Left ventricle myocardium inferior (tissue), 1 donor: ENCODE results near the gene ARHGEF2. TPM values are rescaled to one million over a fixed set of nuclear protein-coding genes. Genes with fewer than 3 reads are reported as not detected.

Experiments used
- DNase-seq: peaks from one replicate; pipeline ENCODE4 v3.0.0-alpha.2; 2020
- H3K27ac ChIP-seq: fragments of 200-600 bp; replicated peaks from 2 replicates; pipeline ENCODE4 v1.8.0; 2021
- H3K27me3 ChIP-seq: fragments of 200-600 bp; 2 replicates; pipeline ENCODE4 v1.8.0; 2021; ENCODE audit warnings: low read depth
- H3K36me3 ChIP-seq: fragments of 200-600 bp; 2 replicates; pipeline ENCODE4 v1.8.0; 2021
- H3K4me1 ChIP-seq: fragments of 200-600 bp; 2 replicates; pipeline ENCODE4 v1.8.0; 2021
- H3K4me3 ChIP-seq: fragments of 200-600 bp; 2 replicates; pipeline ENCODE4 v1.8.0; 2021; ENCODE audit warnings: mild to moderate bottlenecking, moderate library complexity
- H3K9me3 ChIP-seq: fragments of 200-600 bp; replicated peaks from 2 replicates; pipeline ENCODE4 v1.8.0; 2021
- intact Hi-C: fragments of 100-400 bp; cut with micrococcal nuclease; formaldehyde crosslinking; loops from one replicate; pipeline ENCODE4 v1.11.0; 2022
- total RNA-seq: library from RNA; stranded (reverse); fragmentation: NEBNext Ultra II Directional; extraction: Animal tissue kit (Norgen Biotek cat#: 25700); gene quantifications from one replicate; pipeline ENCODE4 v1.2.1, GENCODE V29; 2021
- TF ChIP-seq, protein P1 (sequence below): fragments of 200-600 bp; IDR thresholded peaks from 2 replicates; pipeline ENCODE4 v1.8.0; 2021; ENCODE audit warnings: antibody characterized with exemption, mild to moderate bottlenecking, borderline replicate concordance
- donor health status: DM: no; HTN: yes; CAD: no; lungs with severe emphysema.

The ARHGEF2 gene
- total RNA-seq, 1 donor from 2014 or later, result 69.3 TPM

DNA sequence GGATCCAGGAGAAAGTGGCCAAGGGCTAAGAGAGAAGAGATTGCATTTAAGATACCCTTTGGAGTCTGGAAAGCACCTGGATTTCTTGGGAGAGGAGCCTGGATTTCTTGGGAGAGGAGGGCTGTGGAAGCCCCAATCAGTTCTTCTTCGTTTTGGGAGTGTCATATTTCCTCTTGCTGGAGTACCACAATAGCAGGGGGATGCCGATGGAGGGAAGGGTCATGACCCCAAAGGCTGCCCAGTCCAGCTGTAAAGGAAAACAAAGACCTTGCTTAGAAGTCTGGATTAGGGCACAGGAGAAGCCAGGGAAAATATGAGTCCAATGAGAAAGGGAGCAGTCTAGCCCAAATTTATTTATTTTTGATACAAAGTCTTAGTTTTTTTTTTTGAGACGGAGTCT is 31.1 kb upstream of the ARHGEF2 start:
- TF ChIP-seq, protein P1, sequence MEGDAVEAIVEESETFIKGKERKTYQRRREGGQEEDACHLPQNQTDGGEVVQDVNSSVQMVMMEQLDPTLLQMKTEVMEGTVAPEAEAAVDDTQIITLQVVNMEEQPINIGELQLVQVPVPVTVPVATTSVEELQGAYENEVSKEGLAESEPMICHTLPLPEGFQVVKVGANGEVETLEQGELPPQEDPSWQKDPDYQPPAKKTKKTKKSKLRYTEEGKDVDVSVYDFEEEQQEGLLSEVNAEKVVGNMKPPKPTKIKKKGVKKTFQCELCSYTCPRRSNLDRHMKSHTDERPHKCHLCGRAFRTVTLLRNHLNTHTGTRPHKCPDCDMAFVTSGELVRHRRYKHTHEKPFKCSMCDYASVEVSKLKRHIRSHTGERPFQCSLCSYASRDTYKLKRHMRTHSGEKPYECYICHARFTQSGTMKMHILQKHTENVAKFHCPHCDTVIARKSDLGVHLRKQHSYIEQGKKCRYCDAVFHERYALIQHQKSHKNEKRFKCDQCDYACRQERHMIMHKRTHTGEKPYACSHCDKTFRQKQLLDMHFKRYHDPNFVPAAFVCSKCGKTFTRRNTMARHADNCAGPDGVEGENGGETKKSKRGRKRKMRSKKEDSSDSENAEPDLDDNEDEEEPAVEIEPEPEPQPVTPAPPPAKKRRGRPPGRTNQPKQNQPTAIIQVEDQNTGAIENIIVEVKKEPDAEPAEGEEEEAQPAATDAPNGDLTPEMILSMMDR, result no peak
- intact Hi-C loops, result no loop called here
- H3K27ac ChIP-seq, result no peak overlapping the region
- peaks cover 62% of the 10 kb centered on the region for H3K36me3 ChIP-seq
- H3K9me3 ChIP-seq, result no peaks in the 10 kb centered on the region
- H3K4me3 ChIP-seq, result no peak overlapping the region
- no peak for DNase-seq
- H3K27me3 ChIP-seq, result no peaks in the 10 kb centered on the region
- H3K4me1 ChIP-seq, result no peaks in the 10 kb centered on the region

DNA sequence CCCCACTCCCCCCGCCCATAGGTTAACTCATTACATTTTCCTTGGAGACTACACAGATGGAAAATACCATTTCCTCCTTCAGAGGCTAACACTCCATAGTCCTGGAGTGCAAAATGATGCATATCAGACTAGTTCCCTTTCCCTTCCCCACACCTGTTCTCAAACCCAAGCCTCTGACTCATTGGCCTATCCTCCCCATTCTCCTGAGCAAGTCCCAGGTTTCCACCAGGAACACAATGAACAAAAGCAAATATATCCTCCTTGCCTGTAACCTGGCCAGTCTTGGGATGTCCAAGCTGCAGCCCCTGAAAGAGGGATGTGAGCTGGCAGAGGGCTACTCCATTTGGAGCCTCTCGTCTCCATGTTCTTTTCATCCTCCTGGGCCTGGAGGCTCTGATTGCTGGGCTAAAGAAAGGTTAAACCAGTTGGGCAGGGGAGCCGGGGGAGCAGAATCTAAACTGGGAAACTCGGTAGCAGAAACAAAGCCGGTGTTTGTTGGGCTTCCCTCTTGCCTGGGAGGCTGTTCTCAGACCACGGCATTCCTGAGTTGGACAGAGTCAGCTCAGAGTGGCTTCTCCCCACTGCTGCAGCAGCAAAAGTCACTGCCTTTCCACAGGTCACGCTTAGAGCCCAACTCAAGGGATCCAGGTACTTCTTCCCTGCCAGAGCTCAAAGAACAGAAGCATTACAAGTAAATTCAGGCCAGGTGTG is 28.5 kb upstream of the ARHGEF2 start:
- Histone ChIP-seq H3K27me3 (no peaks in the 10 kb centered on the region), H3K4me3 (no peak overlapping the region), H3K4me1 (no peaks in the 10 kb centered on the region), H3K36me3 (peaks cover 36% of the 10 kb centered on the region), H3K27ac (no peak overlapping the region), H3K9me3 (no peaks in the 10 kb centered on the region)
- TF ChIP-seq, protein P1, result no peak
- DNase-seq, result no peak
- intact Hi-C loops, result no loop called here

DNA sequence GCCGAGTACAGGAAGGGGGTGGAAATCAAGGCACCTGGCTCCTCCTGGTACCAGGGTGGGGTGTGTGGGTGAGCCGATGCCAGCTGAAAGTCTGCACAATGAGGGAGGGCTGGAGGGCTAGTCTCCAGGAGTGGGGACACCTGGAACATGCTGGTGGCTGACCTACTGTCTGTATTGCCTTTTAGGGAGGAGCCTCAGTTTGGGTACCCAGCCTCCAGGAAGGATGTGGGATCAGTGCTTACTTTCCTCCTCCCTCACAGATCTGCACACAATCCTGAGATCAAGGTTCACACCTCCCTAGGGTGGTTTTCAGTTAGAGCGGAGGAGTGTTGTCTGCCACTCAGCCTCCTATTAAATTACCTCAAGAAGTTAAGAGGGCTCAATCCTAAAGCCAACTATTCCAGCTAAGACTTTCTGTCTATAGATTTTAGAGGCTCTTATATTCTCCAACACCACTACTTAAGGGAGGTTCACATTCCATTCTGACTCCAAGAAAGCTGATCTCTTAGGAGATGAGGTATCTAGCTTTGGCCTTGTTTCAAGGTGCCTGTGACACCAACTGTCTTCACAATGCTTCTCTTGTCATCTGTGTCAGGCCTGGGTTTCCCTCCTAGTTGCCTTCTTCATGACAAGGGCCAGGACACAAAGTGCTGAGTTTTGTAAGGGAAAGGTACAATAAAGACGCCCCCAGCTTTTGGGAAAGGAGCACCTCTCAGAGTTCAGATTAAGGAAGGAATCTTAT is 26.7 kb upstream of the ARHGEF2 start:
- no peak for DNase-seq
- intact Hi-C loops, result no loop called here
- Histone ChIP-seq H3K27ac (no peak overlapping the region), H3K36me3 (peaks cover 18% of the 10 kb centered on the region), H3K9me3 (no peaks in the 10 kb centered on the region), H3K4me1 (peaks cover 9% of the 10 kb centered on the region), H3K4me3 (no peak overlapping the region), H3K27me3 (no peaks in the 10 kb centered on the region)
- TF ChIP-seq, protein P1, result no peak

DNA sequence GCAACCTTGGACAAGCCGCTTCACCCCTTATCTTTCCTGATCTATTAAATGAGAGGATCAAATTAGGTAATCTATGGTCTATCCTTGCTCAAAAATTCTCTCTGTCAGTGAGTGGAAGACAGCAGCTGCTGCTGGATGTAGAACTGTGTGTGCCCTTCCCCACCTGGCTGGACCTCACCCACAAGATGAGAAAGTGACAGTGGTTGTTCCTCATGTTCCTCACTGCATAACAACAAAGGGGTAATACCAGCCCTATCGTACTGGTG is 25.5 kb upstream of the ARHGEF2 start:
- H3K27ac ChIP-seq, result no peak overlapping the region
- intact Hi-C loops, result no loop called here
- DNase-seq, result no peak
- peaks cover 6% of the 10 kb centered on the region for H3K36me3 ChIP-seq
- H3K4me1 ChIP-seq, result peaks cover 9% of the 10 kb centered on the region
- H3K9me3 ChIP-seq, result no peaks in the 10 kb centered on the region
- H3K27me3 ChIP-seq, result no peaks in the 10 kb centered on the region
- TF ChIP-seq, protein P1, result no peak
- H3K4me3 ChIP-seq, result no peak overlapping the region

DNA sequence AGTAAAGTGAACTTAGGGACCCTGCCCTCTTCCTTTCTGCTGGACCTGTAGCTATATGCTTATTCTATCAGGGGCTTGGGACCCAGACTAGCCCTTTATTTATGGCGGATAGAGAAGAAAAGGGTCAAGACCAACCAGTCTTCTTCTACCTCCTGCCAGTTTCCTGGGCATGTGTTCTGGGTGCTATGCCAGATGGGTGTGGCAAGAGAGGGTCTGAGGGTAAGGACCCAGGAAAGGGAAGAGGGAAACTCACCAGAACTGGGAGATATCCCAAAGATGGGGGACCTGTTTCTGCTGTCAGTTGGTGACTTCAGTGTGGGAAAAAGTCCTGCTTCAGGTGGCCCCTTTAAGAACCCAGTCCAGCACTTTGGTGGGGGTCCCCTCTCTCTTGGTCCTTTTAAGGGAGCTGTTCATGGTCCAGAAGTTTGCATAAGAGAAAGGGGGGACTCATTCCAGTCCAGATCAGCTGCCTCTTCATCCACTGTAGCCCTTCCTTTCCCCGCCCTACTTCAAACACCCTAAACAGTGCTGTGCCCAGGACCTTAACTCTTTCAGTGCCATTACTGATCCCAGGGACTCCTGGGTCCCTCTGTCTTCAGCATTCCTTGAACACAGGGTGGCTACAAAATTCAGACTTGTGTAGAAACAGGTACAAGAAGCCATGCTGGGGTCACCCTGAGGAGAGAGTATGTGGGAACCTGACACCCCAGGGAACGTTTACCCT is 24.0 kb upstream of the ARHGEF2 start:
- Histone ChIP-seq H3K27me3 (no peaks in the 10 kb centered on the region), H3K4me1 (peaks cover 9% of the 10 kb centered on the region), H3K27ac (no peak overlapping the region), H3K4me3 (no peak overlapping the region), H3K9me3 (no peaks in the 10 kb centered on the region), H3K36me3 (no peaks in the 10 kb centered on the region)
- no peak for DNase-seq
- TF ChIP-seq, protein P1, result no peak
- intact Hi-C loops, result no loop called here
